ENCODE measurements around the gene VPS41.

- no peak for TF ChIP-seq TAF1 (IDR thresholded peaks at IDR 0.05; ENCODE audit: borderline replicate concordance, low read depth, low read length)
- TF ChIP-seq RFX5 (IDR thresholded peaks at IDR 0.05; ENCODE audit: low read length) = no peak
- no peak for TF ChIP-seq CTCF (IDR thresholded peaks at IDR 0.05)
- no peak for TF ChIP-seq RAD21 (IDR thresholded peaks at IDR 0.05; ENCODE audit: low read length)
- TF ChIP-seq IRF3 (IDR thresholded peaks at IDR 0.05; ENCODE audit: low read depth, low read length) = no peak
Observed at GRCh38 chr7:38916396-38916795, 7.4 kb upstream of the VPS41 start.
